CD4-positive, alpha-beta memory T cell (primary cell): ENCODE results near the gene RNF17. TPM values are rescaled to one million over a fixed set of nuclear protein-coding genes. Genes with fewer than 3 reads are reported as not detected.

Experiments
- CTCF ChIA-PET: fragments of 350-600 bp; sonication (Branson Sonifier 250); formaldehyde crosslinking; loops from one replicate; lab custom pipeline; 2021; ENCODE audit warnings: inconsistent platforms; ENCODE audit not compliant: partially characterized antibody; lab: Charles Lee
- POLR2A ChIA-PET: fragments of 350-600 bp; sonication (Branson Sonifier 250); formaldehyde crosslinking; loops from one replicate; lab custom pipeline; 2021; ENCODE audit not compliant: partially characterized antibody; lab: Charles Lee
- DNase-seq, 5 donors: peaks; one replicate each; pipeline versions ENCODE4 v3.0.0 to v3.0.0-alpha.2; 2020 to 2022; ENCODE audit warnings: mixed read lengths in 1 of 5
- H3K27ac ChIP-seq: one replicate; pipeline ENCODE4 v1.7.0; 2013; ENCODE audit warnings: low read depth, low read length
- H3K27me3 ChIP-seq: 2 replicates; pipeline ENCODE4 v1.7.0; 2013; ENCODE audit warnings: mild to moderate bottlenecking, low read length, moderate library complexity; ENCODE audit not compliant: insufficient read depth
- H3K36me3 ChIP-seq: 2 replicates; pipeline ENCODE4 v1.7.0; 2013; ENCODE audit warnings: mild to moderate bottlenecking, low read length, moderate library complexity; ENCODE audit not compliant: insufficient read depth
- H3K4me1 ChIP-seq: 2 replicates; pipeline ENCODE4 v1.7.0; 2013; ENCODE audit warnings: mild to moderate bottlenecking, low read length, moderate library complexity; ENCODE audit not compliant: insufficient read depth
- H3K4me3 ChIP-seq, 2 donors: one replicate each; pipeline ENCODE4 v1.7.0; 2013; ENCODE audit warnings: low read length in 2 of 2, mild to moderate bottlenecking in 1 of 2
- H3K9me3 ChIP-seq, 2 donors: one replicate each; pipeline ENCODE4 v1.7.0; 2013; ENCODE audit warnings: low read length in 2 of 2, control low read depth in 1 of 2; ENCODE audit not compliant: control insufficient read depth in 1 of 2
- H3K27ac Mint-ChIP-seq, 7 donors: one replicate each; pipeline ENCODE4 v1.8.0; 2020 to 2021; ENCODE audit warnings: mixed read lengths in 7 of 7, mild to moderate bottlenecking in 6 of 7, inconsistent platforms in 3 of 7, moderate library complexity in 3 of 7
- H3K27me3 Mint-ChIP-seq, 2 donors: one replicate each; pipeline ENCODE4 v1.8.0; 2020 to 2021; ENCODE audit warnings: mixed read lengths in 2 of 2
- H3K36me3 Mint-ChIP-seq, 2 donors: one replicate each; pipeline ENCODE4 v1.8.0; 2020 to 2021; ENCODE audit warnings: mixed read lengths in 2 of 2, inconsistent platforms in 1 of 2, mild to moderate bottlenecking in 1 of 2
- H3K4me1 Mint-ChIP-seq, 4 donors: one replicate each; pipeline ENCODE4 v1.8.0; 2020 to 2021; ENCODE audit warnings: mixed read lengths in 4 of 4, mild to moderate bottlenecking in 1 of 4
- H3K4me3 Mint-ChIP-seq, 8 donors: one replicate each; pipeline ENCODE4 v1.8.0; 2020 to 2021; ENCODE audit warnings: mixed read lengths in 8 of 8, mild to moderate bottlenecking in 7 of 8, moderate library complexity in 6 of 8, inconsistent platforms in 3 of 8
- H3K9me3 Mint-ChIP-seq, 8 donors: one replicate each; pipeline ENCODE4 v1.8.0; 2020 to 2021; ENCODE audit warnings: mixed read lengths in 8 of 8, mild to moderate bottlenecking in 5 of 8, inconsistent platforms in 3 of 8, moderate library complexity in 1 of 8
- intact Hi-C: fragments of 100-400 bp; cut with micrococcal nuclease; formaldehyde crosslinking; loops from one replicate; pipeline ENCODE4 v1.15.1; 2023
- polyA plus RNA-seq, 2 donors: library from polyadenylated mRNA; unstranded; fragments of 300-500 nt; fragmentation: Illumina TruSeq; gene quantifications; one replicate each; pipeline ENCODE4 v1.2.3, GENCODE V29; 2021
- total RNA-seq, 2 experiments: library from RNA; stranded (reverse); gene quantifications; one replicate each; pipeline ENCODE4 v1.2.3, GENCODE V29; 2021

The RNF17 gene
- total and polyA plus RNA-seq, 4 experiments from 2014 or later, result 0.84 TPM; not detected in 3

GRCh38 chr13:24745516-24745860 is 18.5 kb upstream of the RNF17 start:
- DNase-seq, result no peak
- no peaks in the 10 kb centered on the region for H3K36me3 Mint-ChIP-seq
- H3K9me3 Mint-ChIP-seq, result no peaks in the 10 kb centered on the region
- Histone ChIP-seq H3K27ac (no peak overlapping the region), H3K4me3 (no peak overlapping the region), H3K36me3 (no peaks in the 10 kb centered on the region), H3K9me3 (no peaks in the 10 kb centered on the region), H3K4me1 (no peaks in the 10 kb centered on the region), H3K27me3 (no peaks in the 10 kb centered on the region)
- no peak overlapping the region for H3K27ac Mint-ChIP-seq
- H3K27me3 Mint-ChIP-seq, result peaks cover 27 to 32% of the 10 kb centered on the region in 2 donors
- H3K4me1 Mint-ChIP-seq, result peaks cover 5 to 12% (median 9%) of the 10 kb centered on the region in 4 donors
- ChIA-PET CTCF (interaction anchor here (0.6 kb wide), 1 partner anchor 16 kb away, joined by 3 read pairs; no protein-coding TSS in a partner anchor), POLR2A (no interaction called here)
- intact Hi-C loops, result no loop called here
- peak overlapping the region in 3 of 8 donors; percentile 22 to 64 (median 25) for H3K4me3 Mint-ChIP-seq

- Histone ChIP-seq H3K27ac (no peak overlapping the region), H3K4me3 (no peak overlapping the region), H3K4me1 (no peaks in the 10 kb centered on the region), H3K36me3 (no peaks in the 10 kb centered on the region), H3K9me3 (no peaks in the 10 kb centered on the region), H3K27me3 (no peaks in the 10 kb centered on the region)
- Mint-ChIP-seq H3K4me3 (no peak overlapping the region), H3K27me3 (peaks cover 31 to 35% of the 10 kb centered on the region in 2 donors), H3K36me3 (no peaks in the 10 kb centered on the region), H3K9me3 (no peaks in the 10 kb centered on the region), H3K27ac (no peak overlapping the region), H3K4me1 (peaks cover 5 to 12% (median 9%) of the 10 kb centered on the region in 4 donors)
- intact Hi-C loops, result no loop called here
- POLR2A ChIA-PET, result no interaction called here
- CTCF ChIA-PET, result interaction anchor here (0.6 kb wide), 1 partner anchor 16 kb away, joined by 3 read pairs; no protein-coding TSS in a partner anchor
- DNase-seq, result no peak
These were observed 17.9 kb upstream of the RNF17 start for GRCh38 chr13:24745861-24746617.

GRCh38 chr13:24746618-24747247 is 17.2 kb upstream of the RNF17 start:
- peak in 1 of 5 donors; percentile 39 for DNase-seq
- peaks cover 31 to 35% of the 10 kb centered on the region in 2 donors for H3K27me3 Mint-ChIP-seq
- Histone ChIP-seq H3K9me3 (no peaks in the 10 kb centered on the region), H3K4me3 (no peak overlapping the region), H3K27ac (no peak overlapping the region), H3K36me3 (no peaks in the 10 kb centered on the region), H3K27me3 (no peaks in the 10 kb centered on the region), H3K4me1 (no peaks in the 10 kb centered on the region)
- intact Hi-C loops, result no loop called here
- peaks cover 5 to 12% (median 9%) of the 10 kb centered on the region in 4 donors for H3K4me1 Mint-ChIP-seq
- no peaks in the 10 kb centered on the region for H3K36me3 Mint-ChIP-seq
- POLR2A ChIA-PET, result no interaction called here
- H3K9me3 Mint-ChIP-seq, result no peaks in the 10 kb centered on the region
- CTCF ChIA-PET, result no interaction called here
- peak overlapping the region in 7 of 8 donors; percentile 42 to 80 (median 69) for H3K4me3 Mint-ChIP-seq
- H3K27ac Mint-ChIP-seq, result no peak overlapping the region

GRCh38 chr13:24747248-24748060 is 16.5 kb upstream of the RNF17 start:
- H3K27me3 ChIP-seq, result no peaks in the 10 kb centered on the region
- POLR2A ChIA-PET, result no interaction called here
- Mint-ChIP-seq H3K27me3 (peaks cover 32 to 38% of the 10 kb centered on the region in 2 donors), H3K36me3 (no peaks in the 10 kb centered on the region), H3K27ac (no peak overlapping the region), H3K4me1 (peaks cover 5 to 12% (median 9%) of the 10 kb centered on the region in 4 donors), H3K9me3 (no peaks in the 10 kb centered on the region), H3K4me3 (peak overlapping the region; percentile 42 to 82 (median 66))
- CTCF ChIA-PET, result no interaction called here
- no peaks in the 10 kb centered on the region for H3K4me1 ChIP-seq
- no peaks in the 10 kb centered on the region for H3K36me3 ChIP-seq
- no peak for DNase-seq
- no peaks in the 10 kb centered on the region for H3K9me3 ChIP-seq
- H3K27ac ChIP-seq, result no peak overlapping the region
- intact Hi-C loops, result no loop called here
- no peak overlapping the region for H3K4me3 ChIP-seq

- H3K27me3 Mint-ChIP-seq, result peaks cover 32 to 38% of the 10 kb centered on the region in 2 donors
- Histone ChIP-seq H3K36me3 (no peaks in the 10 kb centered on the region), H3K27ac (no peak overlapping the region), H3K9me3 (no peaks in the 10 kb centered on the region), H3K4me3 (no peak overlapping the region), H3K4me1 (no peaks in the 10 kb centered on the region), H3K27me3 (no peaks in the 10 kb centered on the region)
- H3K36me3 Mint-ChIP-seq, result no peaks in the 10 kb centered on the region
- peaks cover 5 to 12% (median 9%) of the 10 kb centered on the region in 4 donors for H3K4me1 Mint-ChIP-seq
- H3K9me3 Mint-ChIP-seq, result no peaks in the 10 kb centered on the region
- intact Hi-C loops, result no loop called here
- no peak overlapping the region for H3K27ac Mint-ChIP-seq
- CTCF ChIA-PET, result no interaction called here
- no peak for DNase-seq
- H3K4me3 Mint-ChIP-seq, result peak overlapping the region in 7 of 8 donors; percentile 25 to 82 (median 55)
- POLR2A ChIA-PET, result no interaction called here
These were observed 15.9 kb upstream of the RNF17 start for GRCh38 chr13:24748061-24748400.

GRCh38 chr13:24759197-24759596 is 4.8 kb upstream of the RNF17 start:
- Histone ChIP-seq H3K4me1 (no peaks in the 10 kb centered on the region), H3K9me3 (no peaks in the 10 kb centered on the region), H3K36me3 (no peaks in the 10 kb centered on the region), H3K27me3 (no peaks in the 10 kb centered on the region), H3K4me3 (no peak overlapping the region), H3K27ac (no peak overlapping the region)
- no peak for DNase-seq
- POLR2A ChIA-PET, result no interaction called here
- Mint-ChIP-seq H3K4me1 (no peaks in the 10 kb centered on the region), H3K4me3 (no peak overlapping the region), H3K27me3 (peaks cover 6 to 20% of the 10 kb centered on the region in 2 donors), H3K36me3 (no peaks in the 10 kb centered on the region), H3K9me3 (no peaks in the 10 kb centered on the region), H3K27ac (no peak overlapping the region)
- intact Hi-C loops, result no loop called here
- CTCF ChIA-PET, result no interaction called here

- peaks cover under 1 to 5% of the 10 kb centered on the region in 2 donors for H3K27me3 Mint-ChIP-seq
- H3K36me3 ChIP-seq, result no peaks in the 10 kb centered on the region
- H3K36me3 Mint-ChIP-seq, result no peaks in the 10 kb centered on the region
- no peaks in the 10 kb centered on the region for H3K4me1 ChIP-seq
- ChIA-PET POLR2A (no interaction called here), CTCF (interaction anchor here (0.5 kb wide), 1 partner anchor 37 kb away, joined by 3 read pairs; no protein-coding TSS in a partner anchor)
- no peak overlapping the region for H3K4me3 Mint-ChIP-seq
- H3K27ac Mint-ChIP-seq, result no peak overlapping the region
- DNase-seq, result no peak
- H3K27ac ChIP-seq, result no peak overlapping the region
- no peaks in the 10 kb centered on the region for H3K27me3 ChIP-seq
- H3K9me3 Mint-ChIP-seq, result peaks cover 0 to 2% (median 0%) of the 10 kb centered on the region in 8 donors
- H3K4me1 Mint-ChIP-seq, result no peaks in the 10 kb centered on the region
- H3K4me3 ChIP-seq, result no peak overlapping the region
- intact Hi-C loops, result no loop called here
- H3K9me3 ChIP-seq, result no peaks in the 10 kb centered on the region
These were observed 284 bp downstream of the RNF17 start for GRCh38 chr13:24764276-24764630.
